H1 (cell line): ENCODE measurements around the gene TFAP2E. TPM values are rescaled to one million over a fixed set of nuclear protein-coding genes. Genes with fewer than 3 reads are reported as not detected.

ENCODE experiments used
- CTCF ChIA-PET: fragments of 300-600 bp; sonication (Branson Sonifier 250); formaldehyde crosslinking; loops from one replicate; lab custom pipeline; 2021; ENCODE audit not compliant: partially characterized antibody; lab: Charles Lee
- POLR2A ChIA-PET: fragments of 300-600 bp; sonication (Branson Sonifier 250); formaldehyde crosslinking; loops from one replicate; lab custom pipeline; 2021; ENCODE audit warnings: inconsistent platforms; ENCODE audit not compliant: partially characterized antibody; lab: Charles Lee
- DNase-seq, 2 experiments: peaks; one replicate each; pipeline versions ENCODE4 v3.0.0 to v3.0.0-alpha.2; 2010 to 2022; ENCODE audit warnings: low spot score in 2 of 2, low read depth in 1 of 2, mixed read lengths in 1 of 2
- FAIRE-seq: peaks from 2 replicates; lab custom pipeline; 2011; peaks lifted over from hg19 to GRCh38; lab: Jason Lieb, UNC
- H2AFZ ChIP-seq: 2 replicates; pipeline ENCODE4 v1.8.1; 2012; ENCODE audit warnings: low read length, inconsistent platforms
- H2AK5ac ChIP-seq: 2 replicates; pipeline ENCODE4 v1.6.1; 2013; ENCODE audit warnings: low read depth, low read length
- H2BK120ac ChIP-seq: replicated peaks from 2 replicates; pipeline ENCODE3; 2013; ENCODE audit warnings: low read depth, low read length, inconsistent platforms
- H2BK12ac ChIP-seq: 2 replicates; pipeline ENCODE4 v1.6.1; 2013; ENCODE audit warnings: low read depth, low read length
- H2BK15ac ChIP-seq: 2 replicates; pipeline ENCODE4 v1.6.1; 2013; ENCODE audit warnings: low read length
- H2BK20ac ChIP-seq: 2 replicates; pipeline ENCODE4 v1.6.1; 2013; ENCODE audit warnings: low read length
- H2BK5ac ChIP-seq: 2 replicates; pipeline ENCODE4 v1.6.1; 2013; ENCODE audit warnings: low read depth, low read length
- H3K14ac ChIP-seq: 2 replicates; pipeline ENCODE4 v1.6.1; 2013; ENCODE audit warnings: inconsistent platforms; ENCODE audit not compliant: insufficient read length
- H3K18ac ChIP-seq: 2 replicates; pipeline ENCODE4 v1.6.1; 2013; ENCODE audit warnings: low read length; ENCODE audit errors: extremely low read depth
- H3K23ac ChIP-seq: 2 replicates; pipeline ENCODE4 v1.6.1; 2013; ENCODE audit warnings: inconsistent platforms; ENCODE audit not compliant: insufficient read length
- H3K23me2 ChIP-seq: 2 replicates; pipeline ENCODE4 v1.6.1; 2013; ENCODE audit warnings: low read depth, low read length
- H3K27ac ChIP-seq: 2 replicates; pipeline ENCODE4 v1.6.1; 2011; ENCODE audit warnings: low read depth, low read length, inconsistent platforms
- H3K27me3 ChIP-seq, 4 experiments: replicated peaks in 1 of 4; 1 replicate in 1 of 4; 2 replicates in 3 of 4; pipeline versions ENCODE4 v1.6.1 to v1.8.1; 2011 to 2013; ENCODE audit warnings: low read length in 3 of 4, mild to moderate bottlenecking in 3 of 4, inconsistent platforms in 2 of 4, mixed read lengths in 2 of 4, moderate library complexity in 1 of 4; ENCODE audit not compliant: control insufficient read depth in 3 of 4, insufficient read depth in 3 of 4; ENCODE audit errors: extremely low read depth in 1 of 4
- H3K36me3 ChIP-seq, 4 experiments: 2 replicates each; pipeline versions ENCODE4 v1.6.1 to v1.8.1; 2011 to 2013; ENCODE audit warnings: mild to moderate bottlenecking in 4 of 4, low read length in 3 of 4, moderate library complexity in 2 of 4, control low read depth in 1 of 4, inconsistent platforms in 1 of 4; ENCODE audit not compliant: insufficient read depth in 4 of 4, control insufficient read depth in 2 of 4
- H3K4ac ChIP-seq: replicated peaks from 2 replicates; pipeline ENCODE3; 2013; ENCODE audit warnings: low read length, low read depth, mixed read lengths, inconsistent platforms; ENCODE audit not compliant: insufficient read length
- H3K4me1 ChIP-seq, 4 experiments: replicated peaks in 1 of 4; 1 replicate in 1 of 4; 2 replicates in 3 of 4; pipeline versions ENCODE4 v1.6.1 to v1.8.1; 2011 to 2013; ENCODE audit warnings: low read length in 3 of 4, inconsistent platforms in 2 of 4, mixed read lengths in 1 of 4; ENCODE audit not compliant: insufficient read depth in 4 of 4, control insufficient read depth in 3 of 4
- H3K4me2 ChIP-seq, 2 experiments: 2 replicates each; pipeline versions ENCODE4 v1.6.1 to v1.8.1; 2011 to 2013; ENCODE audit warnings: low read depth in 2 of 2, low read length in 2 of 2, control low read depth in 1 of 2, inconsistent platforms in 1 of 2, mild to moderate bottlenecking in 1 of 2; ENCODE audit not compliant: insufficient read depth in 1 of 2
- H3K4me3 ChIP-seq, 4 experiments: fragments of 200-600, 300-600 bp in 1 of 4; sonication (generic), shearing (Covaris generic), sonication (Bioruptor Twin) in 1 of 4; 2 replicates each; pipeline versions ENCODE4 v1.5.1 to v1.8.1; 2011 to 2016; ENCODE audit warnings: low read length in 4 of 4, low read depth in 3 of 4, control low read depth in 2 of 4, inconsistent platforms in 2 of 4, mild to moderate bottlenecking in 2 of 4, mixed read lengths in 1 of 4, moderate library complexity in 1 of 4; ENCODE audit not compliant: insufficient read depth in 2 of 4; ENCODE audit errors: extremely low read depth in 1 of 4
- H3K56ac ChIP-seq: replicated peaks from 2 replicates; pipeline ENCODE3; 2013; ENCODE audit warnings: low read depth, mild to moderate bottlenecking, mixed read lengths, low read length, inconsistent platforms; ENCODE audit not compliant: insufficient read length
- H3K79me1 ChIP-seq: 2 replicates; pipeline ENCODE4 v1.6.1; 2013; ENCODE audit warnings: low read depth, low read length, control low read depth
- H3K79me2 ChIP-seq, 2 experiments: 2 replicates each; pipeline versions ENCODE4 v1.6.1 to v1.8.1; 2012 to 2013; ENCODE audit warnings: low read length in 2 of 2, mild to moderate bottlenecking in 2 of 2, inconsistent platforms in 1 of 2; ENCODE audit not compliant: insufficient read depth in 2 of 2, control insufficient read depth in 1 of 2
- H3K9ac ChIP-seq, 4 experiments: replicated peaks in 1 of 4; 1 replicate in 1 of 4; 2 replicates in 3 of 4; pipeline versions ENCODE4 v1.6.1 to v1.8.1; 2011 to 2013; ENCODE audit warnings: low read depth in 3 of 4, low read length in 3 of 4, control low read depth in 2 of 4, mild to moderate bottlenecking in 2 of 4, moderate library complexity in 2 of 4, inconsistent platforms in 1 of 4; ENCODE audit errors: extremely low read depth in 1 of 4
- H3K9me3 ChIP-seq, 2 experiments: 2 replicates each; pipeline versions ENCODE4 v1.6.1 to v1.8.1; 2012 to 2013; ENCODE audit warnings: mild to moderate bottlenecking in 2 of 2, moderate library complexity in 2 of 2, control low read depth in 1 of 2, inconsistent platforms in 1 of 2, low read depth in 1 of 2, low read length in 1 of 2, mixed read lengths in 1 of 2; ENCODE audit not compliant: insufficient read depth in 2 of 2
- H4K20me1 ChIP-seq, 2 experiments: replicated peaks in 1 of 2; 2 replicates each; pipeline versions ENCODE3 to v1.8.1; 2011 to 2013; ENCODE audit warnings: inconsistent platforms in 2 of 2, low read length in 2 of 2, mild to moderate bottlenecking in 1 of 2; ENCODE audit not compliant: insufficient read depth in 2 of 2, control insufficient read depth in 1 of 2
- H4K5ac ChIP-seq: 2 replicates; pipeline ENCODE4 v1.6.1; 2013; ENCODE audit warnings: low read length, low read depth, mixed read lengths, inconsistent platforms; ENCODE audit not compliant: insufficient read length
- H4K8ac ChIP-seq: 2 replicates; pipeline ENCODE4 v1.8.0; 2013; ENCODE audit warnings: mild to moderate bottlenecking, moderate library complexity, low read length, inconsistent platforms; ENCODE audit not compliant: insufficient read depth; ENCODE audit errors: extremely low read depth
- H4K91ac ChIP-seq: replicated peaks from 2 replicates; pipeline ENCODE3; 2013; ENCODE audit warnings: low read length, mixed read lengths, inconsistent platforms; ENCODE audit not compliant: insufficient read length
- ATF2 ChIP-seq: IDR thresholded peaks from 2 replicates; pipeline ENCODE4 v1.6.1; 2012; ENCODE audit warnings: low read length, inconsistent platforms
- CHD2 ChIP-seq: IDR thresholded peaks from 2 replicates; pipeline ENCODE4 v1.6.1; 2012; ENCODE audit warnings: low read length, improper control_type of control experiment
- POLR2A ChIP-seq, 2 experiments: IDR thresholded peaks; 1 replicate in 1 of 2; 2 replicates in 1 of 2; pipeline ENCODE4 v1.6.1; 2011; ENCODE audit warnings: low read depth in 2 of 2, low read length in 2 of 2, mild to moderate bottlenecking in 2 of 2; ENCODE audit errors: control extremely low read depth in 1 of 2
- RFX5 ChIP-seq: IDR thresholded peaks from 2 replicates; pipeline ENCODE4 v1.6.1; 2011; ENCODE audit warnings: low read depth, low read length, improper control_type of control experiment, borderline replicate concordance
- RXRA ChIP-seq: IDR thresholded peaks from 2 replicates; pipeline ENCODE4 v1.6.1; 2011; ENCODE audit warnings: low read depth, mild to moderate bottlenecking, low read length, moderate library complexity; ENCODE audit not compliant: insufficient read depth
- SP1 ChIP-seq: IDR thresholded peaks from 2 replicates; pipeline ENCODE4 v1.6.1; 2011; ENCODE audit warnings: low read depth, low read length
- TAF1 ChIP-seq: IDR thresholded peaks from 2 replicates; pipeline ENCODE4 v1.6.1; 2011; ENCODE audit warnings: mild to moderate bottlenecking, low read depth, low read length
- TBP ChIP-seq: IDR thresholded peaks from 2 replicates; pipeline ENCODE4 v1.6.1; 2011; ENCODE audit warnings: low read depth, low read length, improper control_type of control experiment
- YY1 ChIP-seq: IDR thresholded peaks from 2 replicates; pipeline ENCODE4 v1.6.1; 2011; ENCODE audit warnings: low read depth, mild to moderate bottlenecking, low read length
- WGBS, 2 experiments: shearing (Covaris generic) in 1 of 2; methylation state at CpG; one replicate each; pipeline versions ENCODE4 v1.1.6 to v1.1.7; 2013 to 2015; ENCODE audit warnings: low lambda C conversion rate in 2 of 2, mixed read lengths in 2 of 2, inconsistent platforms in 1 of 2, low coverage in 1 of 2, missing lambda C conversion rate in 1 of 2; ENCODE audit not compliant: insufficient replicate concordance in 2 of 2, insufficient coverage in 1 of 2, insufficient read length in 1 of 2; ENCODE audit errors: extremely low coverage in 1 of 2, missing lambda C conversion rate in 1 of 2; 5-methylcytosine and 5-hydroxymethylcytosine counted together
- polyA plus RNA-seq, 7 experiments: library from polyadenylated mRNA; depleted of rRNA in 3 of 7; stranded (reverse) in 5 of 7; unstranded in 2 of 7; fragments of >200 nt in 5 of 7; fragments of 200-250 nt in 2 of 7; gene quantifications; 1 replicate in 5 of 7; 2 replicates in 1 of 7; 4 replicates in 1 of 7; pipeline versions ENCODE4 v1.2.1 to v1.2.3, GENCODE V29; 2011 to 2013; ENCODE audit warnings: missing spikeins in 2 of 7, mixed read lengths in 2 of 7
- total RNA-seq: library from RNA; stranded (reverse); fragmentation: NEBNext Ultra II Directional; extraction: Animal tissue kit (Norgen Biotek cat#: 25700); gene quantifications from 2 replicates; pipeline ENCODE4 v1.2.1, GENCODE V29; 2021

Gene TFAP2E
- total and polyA plus RNA-seq, 2 of the 8 experiments (the other 6 are each of a cell fraction or from before 2014, with no cell fraction given): 0.24 to 0.50 TPM

- peak overlapping the region; percentile 85 to 92 for H3K4me2 ChIP-seq
- peak overlapping the region; percentile 76 for H3K27ac ChIP-seq
- peak; percentile 74 for TF ChIP-seq TBP
- TF ChIP-seq SP1: peak; percentile 73; the same call in 1 of the 2 replicates
- TF ChIP-seq POLR2A (IDR thresholded peaks at IDR 0.05; ENCODE audit: control extremely low read depth in 1 of 2, low read depth in 2 of 2, low read length in 2 of 2): peak; percentile 40 to 72
- no peak for TF ChIP-seq CHD2
- TF ChIP-seq TAF1: peak; percentile 53; the same call in 1 of the 2 replicates
- TF ChIP-seq RFX5: no peak
- no peak for TF ChIP-seq RXRA
- TF ChIP-seq YY1: no peak
- TF ChIP-seq ATF2: peak; percentile 75; the same call in 1 of the 2 replicates
Measured at GRCh38 chr1:35554266-35555211, 18.6 kb upstream of the TFAP2E start.

More at GRCh38 chr1:35554266-35555211, 18.6 kb upstream of the TFAP2E start:
- peak overlapping the region in 2 of 4 experiments; percentile 9 to 63; a peak in 3 of 7 replicates for H3K9ac ChIP-seq
- peak overlapping the region; percentile 30 for H2BK120ac ChIP-seq
- 27% methylated on average over 7 of the region's 7 CpGs; no CpG with 5 or more reads in 1 of the 2 experiments for WGBS, 2 experiments
- FAIRE-seq (peak; percentile 81), DNase-seq (no peak)
- ChIA-PET POLR2A (interaction anchor here (0.8 to 1.5 kb wide), 2 partner anchors 10 to 29 kb away, joined by 4 to 5 read pairs; no protein-coding TSS in a partner anchor), CTCF (no interaction called here)
- H4K20me1 ChIP-seq: peaks cover 0 to 2% of the 10 kb centered on the region in 2 experiments
- no peak overlapping the region for H4K8ac ChIP-seq
- H3K9me3 ChIP-seq: no peaks in the 10 kb centered on the region
- H3K36me3 ChIP-seq: peaks cover 0 to 43% (median 5%) of the 10 kb centered on the region in 4 experiments; a peak in 2 of 8 replicates
- no peak overlapping the region for H2BK15ac ChIP-seq
- peak overlapping the region; percentile 80; the same call in 1 of the 2 replicates for H3K18ac ChIP-seq
- no peak overlapping the region for H2AFZ ChIP-seq
- H2AK5ac ChIP-seq: no peak overlapping the region; the same call in 1 of the 2 replicates
- H3K4ac ChIP-seq: peak overlapping the region; percentile 16
- H3K79me1 ChIP-seq: no peaks in the 10 kb centered on the region; the same call in 1 of the 2 replicates
- peaks cover 7 to 20% (median 16%) of the 10 kb centered on the region in 4 experiments; a peak in 6 of 7 replicates for H3K4me1 ChIP-seq
- H3K14ac ChIP-seq: no peak overlapping the region
- peak overlapping the region; percentile 94 for H4K5ac ChIP-seq
- peak overlapping the region; percentile 86 for H2BK12ac ChIP-seq
- peak overlapping the region; percentile 87; the same call in 1 of the 2 replicates for H2BK5ac ChIP-seq
- H3K27me3 ChIP-seq: no peaks in the 10 kb centered on the region
- H3K56ac ChIP-seq: peak overlapping the region; percentile 24
- H2BK20ac ChIP-seq: 0 out of 2 replicates have a peak overlapping the region, but pooled peaks have one; percentile 82
- peaks cover 4 to 66% of the 10 kb centered on the region in 2 experiments; a peak in 3 of 4 replicates for H3K79me2 ChIP-seq
- H4K91ac ChIP-seq: peak overlapping the region; percentile 51
- H3K23ac ChIP-seq: no peak overlapping the region
- H3K4me3 ChIP-seq: peak overlapping the region; percentile 25 to 76 (median 57); a peak in 7 of 8 replicates
- peaks cover 5% of the 10 kb centered on the region; the same call in 1 of the 2 replicates for H3K23me2 ChIP-seq
